Glutamatergic neuron (in vitro differentiated cells): Measurements from ENCODE around the gene ALKBH7. TPM values are rescaled to one million over a fixed set of nuclear protein-coding genes. Genes with fewer than 3 reads are reported as not detected.
A peak's percentile ranks its signal among the peaks of the same experiment; 100 is the strongest.

Experiments
- DNase-seq: peaks from one replicate; pipeline ENCODE4 v3.0.0; 2022
- H3K27ac Mint-ChIP-seq: one replicate; pipeline ENCODE4 v1.8.0; 2020; ENCODE audit warnings: mild to moderate bottlenecking, mixed read lengths, inconsistent platforms; ENCODE audit not compliant: unreplicated experiment
- H3K27me3 Mint-ChIP-seq: one replicate; pipeline ENCODE4 v1.8.0; 2020; ENCODE audit warnings: mild to moderate bottlenecking, moderate library complexity, mixed read lengths, inconsistent platforms; ENCODE audit not compliant: unreplicated experiment
- H3K36me3 Mint-ChIP-seq: one replicate; pipeline ENCODE4 v1.8.0; 2020; ENCODE audit warnings: mild to moderate bottlenecking, mixed read lengths, inconsistent platforms; ENCODE audit not compliant: unreplicated experiment
- H3K4me1 Mint-ChIP-seq: one replicate; pipeline ENCODE4 v1.8.0; 2020; ENCODE audit warnings: mild to moderate bottlenecking, low read depth, mixed read lengths, inconsistent platforms; ENCODE audit not compliant: unreplicated experiment
- H3K4me3 Mint-ChIP-seq: one replicate; pipeline ENCODE4 v1.8.0; 2020; ENCODE audit warnings: mild to moderate bottlenecking, mixed read lengths, inconsistent platforms; ENCODE audit not compliant: unreplicated experiment
- H3K9me3 Mint-ChIP-seq: one replicate; pipeline ENCODE4 v1.8.0; 2020; ENCODE audit warnings: mild to moderate bottlenecking, moderate library complexity, mixed read lengths, inconsistent platforms; ENCODE audit not compliant: unreplicated experiment
- CTCF ChIP-seq: fragments of 200-600 bp; sonication (generic); IDR thresholded peaks from one replicate; pipeline ENCODE4 v1.5.0; 2021; ENCODE audit not compliant: partially characterized antibody, unreplicated experiment
- total RNA-seq: library from RNA; stranded (reverse); fragmentation: NEBNext Ultra II Directional; extraction: Animal tissue kit (Norgen Biotek cat#: 25700); gene quantifications from one replicate; pipeline ENCODE4 v1.2.1, GENCODE V29; 2021; ENCODE audit not compliant: unreplicated experiment

ALKBH7 gene
- total RNA-seq, 1 donor from 2014 or later: 66.8 TPM

- H3K27ac Mint-ChIP-seq: peak overlapping the region; percentile 69
- H3K36me3 Mint-ChIP-seq: no peaks in the 10 kb centered on the region
- peak; percentile 99 for DNase-seq
- peaks cover 2% of the 10 kb centered on the region for H3K4me1 Mint-ChIP-seq
- peak overlapping the region; percentile 88 for H3K4me3 Mint-ChIP-seq
- peaks cover 9% of the 10 kb centered on the region for H3K9me3 Mint-ChIP-seq
- peaks cover 6% of the 10 kb centered on the region for H3K27me3 Mint-ChIP-seq
- no peak for TF ChIP-seq CTCF
Measured at GRCh38 chr19:6373096-6373812, 660 bp downstream of the ALKBH7 start.

GRCh38 chr19:6373813-6374108 is 1.2 kb downstream of the ALKBH7 start:
- DNase-seq: no peak
- peaks cover 2% of the 10 kb centered on the region for H3K4me1 Mint-ChIP-seq
- H3K27me3 Mint-ChIP-seq: peaks cover 6% of the 10 kb centered on the region
- peaks cover 9% of the 10 kb centered on the region for H3K9me3 Mint-ChIP-seq
- H3K27ac Mint-ChIP-seq: peak overlapping the region; percentile 69
- peak overlapping the region; percentile 88 for H3K4me3 Mint-ChIP-seq
- TF ChIP-seq CTCF: no peak
- H3K36me3 Mint-ChIP-seq: no peaks in the 10 kb centered on the region

GRCh38 chr19:6374161-6374709 is 1.6 kb downstream of the ALKBH7 start:
- peaks cover 9% of the 10 kb centered on the region for H3K9me3 Mint-ChIP-seq
- H3K4me1 Mint-ChIP-seq: peaks cover 2% of the 10 kb centered on the region
- no peak for TF ChIP-seq CTCF
- H3K27ac Mint-ChIP-seq: no peak overlapping the region
- peak overlapping the region; percentile 88 for H3K4me3 Mint-ChIP-seq
- no peak for DNase-seq
- no peaks in the 10 kb centered on the region for H3K36me3 Mint-ChIP-seq
- peaks cover 6% of the 10 kb centered on the region for H3K27me3 Mint-ChIP-seq

GRCh38 chr19:6374711-6375410 is 2.3 kb downstream of the ALKBH7 start:
- H3K27ac Mint-ChIP-seq: no peak overlapping the region
- peaks cover 4% of the 10 kb centered on the region for H3K27me3 Mint-ChIP-seq
- H3K36me3 Mint-ChIP-seq: peaks cover 3% of the 10 kb centered on the region
- peaks cover 9% of the 10 kb centered on the region for H3K9me3 Mint-ChIP-seq
- no peak for DNase-seq
- H3K4me3 Mint-ChIP-seq: no peak overlapping the region
- peaks cover 2% of the 10 kb centered on the region for H3K4me1 Mint-ChIP-seq
- TF ChIP-seq CTCF: no peak
